Skin epidermis (tissue), 12 donors: ENCODE measurements around the gene MED12L.
A peak's percentile ranks its signal among the peaks of the same experiment; 100 is the strongest.

Experiments used
- H3K27ac ChIP-seq, 21 experiments: fragments of 200-600 bp; sonication (generic) in 11 of 21; one replicate each; pipeline ENCODE4 v1.5.0; 2020; ENCODE audit warnings: mild to moderate bottlenecking in 3 of 21, inconsistent platforms in 2 of 21, moderate library complexity in 2 of 21
- H3K4me3 ChIP-seq, 7 experiments: fragments of 200-600 bp; sonication (generic) in 2 of 7; one replicate each; pipeline ENCODE4 v1.5.0; 2020; ENCODE audit warnings: inconsistent platforms in 2 of 7, mild to moderate bottlenecking in 2 of 7, moderate library complexity in 1 of 7

Gene MED12L

DNA sequence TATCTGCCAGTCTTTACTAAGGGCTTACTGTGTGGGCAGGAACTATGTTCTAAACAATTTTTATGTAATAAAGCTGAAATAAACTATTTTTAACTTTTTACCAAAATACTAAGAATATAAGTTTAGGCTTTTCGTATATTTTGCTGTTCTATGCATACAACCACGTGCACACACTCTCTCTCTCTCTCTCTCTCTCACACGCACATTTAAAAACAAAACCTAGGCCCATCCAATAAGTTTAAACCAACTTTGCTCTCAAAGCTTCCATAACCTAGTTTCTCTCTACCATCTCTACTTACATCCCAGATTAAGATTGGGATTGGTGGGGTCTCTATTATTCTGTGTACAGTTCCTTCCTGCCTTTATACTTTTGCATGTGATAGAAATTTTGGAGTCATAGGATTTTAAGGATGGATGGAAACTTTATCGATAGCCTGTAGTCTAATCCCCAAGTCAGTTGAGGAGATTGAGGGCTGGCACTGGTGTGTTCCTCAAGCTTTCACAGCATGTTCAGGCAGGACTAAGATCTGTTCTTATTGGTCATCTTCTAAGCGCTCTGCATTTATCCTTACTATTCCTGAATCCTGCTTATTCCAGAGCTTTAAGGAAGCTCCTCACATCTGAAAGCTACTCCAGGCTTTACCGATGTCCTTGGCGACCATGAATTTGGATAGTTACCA, 115.7 kb downstream of the MED12L start:
- H3K4me3 ChIP-seq: peak overlapping the region in 2 of 7 experiments; percentile 4 to 28
- H3K27ac ChIP-seq: peak overlapping the region in 7 of 21 experiments; percentile 9 to 89 (median 75)

GRCh38 chr3:151203051-151203420, 117.6 kb downstream of the MED12L start, which contains the start of gene GPR171:
TSS of gene GPR171 (minus strand) at chr3:151203216. CDS start at chr3:151199386, 3,830 bp downstream.
- H3K27ac ChIP-seq: peak within 1 kb of the TSS in 13 of 21 experiments; percentile 10 to 89 (median 73)

DNA sequence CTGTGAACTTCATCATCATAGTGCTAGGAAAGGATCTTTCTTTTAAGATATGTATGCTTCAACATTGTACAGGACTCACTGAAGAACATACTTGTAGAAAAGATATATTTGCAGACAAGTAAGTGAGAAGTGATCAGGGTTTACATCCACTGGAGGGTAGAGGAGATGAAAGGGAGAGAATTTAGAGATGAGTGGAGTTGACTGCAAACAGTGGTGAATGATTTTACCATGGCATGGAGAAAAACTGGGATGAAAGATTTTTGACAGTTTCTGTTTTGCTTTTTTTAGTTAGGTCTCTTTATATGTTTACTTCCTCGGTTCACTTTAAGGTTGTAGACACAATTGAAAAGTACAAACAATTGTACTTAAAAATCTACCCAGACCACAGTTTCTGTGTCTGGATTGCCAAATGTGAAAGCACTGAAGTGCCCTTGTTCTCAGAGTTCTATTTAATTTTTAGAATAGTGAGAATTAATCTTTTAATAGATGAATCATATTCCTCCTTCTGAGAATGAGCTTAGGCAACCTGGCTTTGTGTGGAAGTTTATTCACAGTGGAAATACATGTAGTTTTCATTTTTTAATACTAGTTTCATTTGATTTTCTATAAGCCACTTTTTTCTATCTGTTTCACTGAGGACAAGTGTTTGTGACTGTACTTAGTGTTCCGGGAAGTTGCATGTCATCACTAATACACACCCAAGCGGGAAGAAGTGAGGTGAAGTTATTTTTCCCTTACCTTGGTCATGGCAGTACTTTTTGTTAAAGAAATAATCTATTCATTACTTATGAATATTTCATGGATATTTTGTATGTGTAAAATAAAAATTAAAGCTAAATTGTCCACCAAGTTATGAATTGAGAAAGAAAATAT, 119.3 kb downstream of the MED12L start:
- Histone ChIP-seq H3K27ac (peak overlapping the region in 8 of 21 experiments; percentile 1 to 89 (median 47)), H3K4me3 (no peak overlapping the region)

More at GRCh38 chr3:151203051-151203420, 117.6 kb downstream of the MED12L start, which contains the start of gene GPR171:
- peak within 1 kb of the TSS in 5 of 7 experiments; percentile 2 to 28 (median 7) for H3K4me3 ChIP-seq

- Histone ChIP-seq H3K4me3 (no peak overlapping the region), H3K27ac (peak overlapping the region in 5 of 21 experiments; percentile 29 to 89 (median 48))
These were observed 120.0 kb downstream of the MED12L start for GRCh38 chr3:151205482-151205881.

- H3K4me3 ChIP-seq: no peak overlapping the region
- no peak overlapping the region for H3K27ac ChIP-seq
These were observed 120.7 kb downstream of the MED12L start for GRCh38 chr3:151206201-151206600.

GRCh38 chr3:151209654-151210053, 124.2 kb downstream of the MED12L start:
- peak overlapping the region in 1 of 21 experiments; percentile 8 for H3K27ac ChIP-seq
- no peak overlapping the region for H3K4me3 ChIP-seq

DNA sequence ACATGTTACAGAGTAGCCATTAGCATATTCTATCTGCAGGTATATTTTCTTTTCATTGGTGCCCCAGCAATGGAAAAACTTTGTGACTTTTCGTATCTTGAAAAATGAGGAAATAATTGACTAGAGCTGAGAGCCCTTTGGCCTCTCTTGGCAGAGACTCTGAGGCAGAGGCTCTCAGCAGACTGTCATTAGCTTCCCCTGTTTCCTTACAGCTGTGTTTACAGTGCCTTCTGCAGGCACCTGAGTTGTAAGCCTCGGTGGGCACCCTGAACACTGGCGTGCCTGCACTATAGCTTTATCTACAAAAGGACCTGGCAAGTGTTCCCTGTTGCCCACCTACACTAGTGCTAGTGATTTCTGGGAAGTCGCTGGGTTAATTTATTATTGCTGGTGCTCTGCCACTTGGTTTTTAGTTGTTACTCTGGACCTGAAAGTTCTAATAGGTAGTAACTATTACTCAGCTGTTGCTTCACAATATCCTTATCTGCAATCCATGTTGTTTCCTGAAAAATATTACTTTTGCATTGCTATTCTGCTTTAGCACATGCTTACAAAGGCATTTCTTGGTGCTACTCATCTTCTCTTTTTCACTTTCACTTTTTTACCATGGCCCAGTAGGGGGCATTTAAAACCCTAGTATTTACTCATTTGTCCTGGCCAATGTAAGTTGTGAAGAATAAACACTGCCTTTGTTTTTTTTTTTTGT, 125.4 kb downstream of the MED12L start:
- Histone ChIP-seq H3K27ac (peak overlapping the region in 1 of 21 experiments; percentile 32), H3K4me3 (no peak overlapping the region)

DNA sequence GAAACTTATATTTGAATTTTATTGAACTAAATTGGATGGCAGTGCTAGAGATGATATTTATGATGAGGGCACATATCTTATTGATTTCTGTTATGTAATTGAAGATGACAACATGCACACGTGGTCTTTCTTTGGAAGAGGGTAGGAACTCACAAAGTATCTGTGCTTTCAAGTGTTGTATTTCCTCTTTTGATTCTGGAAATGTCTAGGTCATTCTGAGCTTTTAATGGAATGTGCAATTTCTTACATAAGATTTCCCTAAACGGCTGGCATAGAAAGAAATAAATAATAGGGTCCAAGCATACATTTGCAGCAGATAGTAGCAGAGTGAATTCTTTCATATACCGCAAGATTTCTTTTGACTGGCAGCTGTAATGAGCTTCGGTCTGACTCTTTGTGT, 127.7 kb downstream of the MED12L start:
- Histone ChIP-seq H3K4me3 (no peak overlapping the region), H3K27ac (no peak overlapping the region)

- Histone ChIP-seq H3K27ac (no peak overlapping the region), H3K4me3 (no peak overlapping the region)
These were observed 128.4 kb downstream of the MED12L start for GRCh38 chr3:151213881-151214280.

DNA sequence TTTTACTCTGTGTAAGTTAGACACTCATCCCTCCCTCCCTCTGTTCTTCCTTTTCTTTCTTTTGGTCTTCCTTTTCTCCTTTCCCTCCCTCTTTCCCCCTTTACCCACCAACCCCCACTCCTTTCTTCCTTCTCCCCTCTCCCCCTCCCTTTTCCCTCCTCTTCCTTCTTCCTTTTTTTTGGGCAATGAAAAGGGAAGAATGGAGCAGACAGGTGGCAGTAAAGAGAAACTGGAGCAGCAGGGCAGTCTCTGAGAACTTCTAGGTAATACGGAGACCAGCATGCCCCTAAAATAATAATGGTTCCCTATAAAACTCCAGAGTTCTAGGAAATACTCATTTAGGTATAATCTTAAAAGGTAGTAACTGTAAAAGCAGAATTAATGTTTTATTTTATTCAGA, 129.0 kb downstream of the MED12L start:
- H3K4me3 ChIP-seq: no peak overlapping the region
- H3K27ac ChIP-seq: no peak overlapping the region

DNA sequence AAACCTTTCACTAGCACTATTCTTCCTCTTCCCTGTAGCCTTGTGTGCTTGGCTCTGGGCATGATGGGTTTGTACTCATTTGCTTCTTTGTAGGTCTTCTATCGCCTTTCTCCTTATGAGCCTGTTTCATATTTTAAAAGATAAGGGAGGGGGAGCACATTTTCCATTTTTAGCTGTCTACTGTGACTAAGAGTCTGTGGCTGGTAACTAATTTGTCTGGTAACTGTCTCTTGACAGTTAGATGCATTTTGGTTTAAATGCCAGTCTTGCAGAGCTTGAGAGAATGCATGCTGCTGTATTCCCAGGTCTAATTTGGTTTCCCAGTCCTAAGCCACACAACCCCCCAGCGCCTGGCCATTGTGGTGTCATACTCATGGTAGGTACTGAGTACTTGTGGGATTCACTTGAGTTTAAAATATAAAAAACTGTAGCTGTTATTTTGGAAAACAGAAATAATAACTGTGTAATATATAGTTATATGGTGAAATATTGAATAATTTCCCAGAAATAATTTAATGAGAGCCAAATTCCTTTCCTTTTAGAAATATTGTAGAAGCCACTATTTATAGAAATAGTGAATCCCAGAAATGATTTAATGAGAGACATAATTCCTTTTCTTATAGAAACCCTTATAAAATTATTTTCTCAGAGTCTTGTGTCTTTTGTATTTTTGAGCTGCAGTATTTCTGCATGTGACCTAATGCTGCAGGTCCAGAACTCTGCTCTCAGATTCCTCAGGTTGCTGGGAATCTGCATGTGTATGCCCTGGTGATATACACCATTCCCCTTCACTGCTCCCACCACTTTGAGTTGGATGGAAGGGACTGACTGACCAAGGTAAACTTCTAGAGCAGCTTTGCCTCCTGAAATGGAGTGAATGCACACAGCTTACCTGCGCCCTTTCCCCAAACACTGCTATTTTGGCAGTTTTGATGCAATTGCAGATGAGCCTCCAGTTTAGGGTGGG, 131.5 kb downstream of the MED12L start:
- no peak overlapping the region for H3K4me3 ChIP-seq
- H3K27ac ChIP-seq: peak overlapping the region in 1 of 21 experiments; percentile 10

GRCh38 chr3:151218136-151218535, 132.7 kb downstream of the MED12L start:
- Histone ChIP-seq H3K27ac (no peak overlapping the region), H3K4me3 (no peak overlapping the region)

GRCh38 chr3:151219056-151219455, 133.6 kb downstream of the MED12L start:
- H3K27ac ChIP-seq: no peak overlapping the region
- H3K4me3 ChIP-seq: no peak overlapping the region

DNA sequence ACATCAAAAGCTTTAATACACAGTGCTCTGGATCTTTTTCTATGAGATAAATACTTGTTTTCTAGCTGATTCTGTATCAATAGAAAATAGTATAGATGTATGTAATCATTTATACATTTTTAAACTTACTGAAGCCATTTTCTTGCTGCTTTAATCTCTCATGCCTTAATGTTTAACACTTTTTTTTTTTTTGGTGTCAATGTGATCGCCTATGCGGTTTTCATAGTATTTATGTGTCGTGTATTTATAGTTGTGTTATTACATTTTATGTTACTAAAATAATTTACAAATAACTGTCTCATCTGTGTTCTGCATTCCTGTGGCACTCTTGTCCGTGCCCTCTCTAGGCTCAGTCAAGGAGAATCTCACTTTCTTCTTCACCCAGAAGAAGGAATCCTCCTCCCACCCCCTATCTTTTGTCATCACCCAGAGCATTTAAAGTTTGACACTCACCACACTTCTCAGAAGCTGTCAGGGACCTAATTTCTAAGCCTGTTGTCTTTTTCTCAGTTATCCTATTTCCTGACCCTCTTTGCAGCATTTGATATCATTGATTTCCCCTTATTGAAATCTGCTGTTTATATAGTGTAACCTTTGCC, 138.9 kb downstream of the MED12L start:
- Histone ChIP-seq H3K27ac (peak overlapping the region in 1 of 21 experiments; percentile 3), H3K4me3 (no peak overlapping the region)

- Histone ChIP-seq H3K4me3 (no peak overlapping the region), H3K27ac (peak overlapping the region in 1 of 21 experiments; percentile 7)
These were observed 139.8 kb downstream of the MED12L start for GRCh38 chr3:151225040-151225975.

DNA sequence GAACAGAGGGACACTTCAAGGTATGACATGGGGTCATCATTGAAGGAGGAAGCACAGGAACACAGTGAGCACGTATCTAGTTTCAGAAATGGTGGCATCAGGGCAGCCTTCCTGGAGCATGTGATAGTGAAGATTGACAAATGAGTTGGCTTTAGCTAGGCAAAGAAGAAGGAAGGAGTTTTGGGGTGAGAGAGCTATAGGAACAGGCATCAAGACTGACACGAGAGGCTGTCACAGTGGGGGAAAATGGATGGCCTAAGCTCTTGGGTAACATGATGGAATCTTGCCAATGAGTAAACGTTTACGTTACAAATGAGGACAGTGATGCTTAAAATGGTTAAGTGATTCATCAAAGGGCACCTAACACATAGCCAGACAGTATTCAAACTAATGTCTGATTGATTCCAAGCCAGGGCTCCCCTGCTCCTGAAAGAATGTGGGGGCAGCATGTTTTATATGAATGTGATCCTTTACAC, 140.7 kb downstream of the MED12L start:
- Histone ChIP-seq H3K27ac (no peak overlapping the region), H3K4me3 (no peak overlapping the region)

GRCh38 chr3:151226825-151227224, 141.4 kb downstream of the MED12L start:
- Histone ChIP-seq H3K27ac (peak overlapping the region in 1 of 21 experiments; percentile 20), H3K4me3 (no peak overlapping the region)
